Suprapubic skin (tissue), 4 donors: ENCODE data around the gene GKN2. TPM values are rescaled to one million over a fixed set of nuclear protein-coding genes. Genes with fewer than 3 reads are reported as not detected.
A peak's percentile ranks its signal among the peaks of the same experiment; 100 is the strongest.

ENCODE experiments used
- DNase-seq, 2 donors: peaks; one replicate each; pipeline ENCODE4 v3.0.0-alpha.2; 2019; ENCODE audit warnings: low spot score in 2 of 2
- H3K27ac ChIP-seq: fragments of 200-600 bp; sonication (generic); one replicate; pipeline ENCODE4 v1.5.1; 2019
- H3K27me3 ChIP-seq: fragments of 200-600 bp; sonication (generic); one replicate; pipeline ENCODE4 v1.5.1; 2019
- H3K36me3 ChIP-seq: fragments of 200-600 bp; sonication (generic); one replicate; pipeline ENCODE4 v1.5.1; 2019
- H3K4me1 ChIP-seq: fragments of 200-600 bp; sonication (generic); one replicate; pipeline ENCODE4 v1.5.1; 2019
- H3K4me3 ChIP-seq: fragments of 200-600 bp; sonication (generic); one replicate; pipeline ENCODE4 v1.5.1; 2019; ENCODE audit warnings: mild to moderate bottlenecking
- H3K9me3 ChIP-seq: fragments of 200-600 bp; sonication (generic); one replicate; pipeline ENCODE4 v1.5.1; 2019
- CTCF ChIP-seq, 2 donors: fragments of 200-600 bp in 1 of 2; fragments of 450-650 bp in 1 of 2; sonication (generic) in 1 of 2; IDR thresholded peaks; one replicate each; pipeline ENCODE4 v1.5.1; 2016 to 2019; ENCODE audit warnings: antibody characterized with exemption in 2 of 2, mild to moderate bottlenecking in 1 of 2, moderate library complexity in 1 of 2
- EP300 ChIP-seq: sonication (generic); formaldehyde crosslinking; IDR thresholded peaks from one replicate; pipeline ENCODE4 v1.6.1; 2017; ENCODE audit warnings: antibody characterized with exemption
- POLR2A ChIP-seq, 2 donors: fragments of 450-650 bp; IDR thresholded peaks; one replicate each; pipeline ENCODE4 v1.6.1; 2017; ENCODE audit warnings: antibody characterized with exemption in 2 of 2, mild to moderate bottlenecking in 2 of 2, moderate library complexity in 2 of 2
- POLR2AphosphoS5 ChIP-seq, 3 donors: sonication (generic); formaldehyde crosslinking; IDR thresholded peaks; one replicate each; pipeline ENCODE4 v1.6.1; 2017; ENCODE audit warnings: antibody characterized with exemption in 3 of 3
- WGBS: methylation state at CpG from one replicate; pipeline ENCODE4 v1.1.5; 2018; 5-methylcytosine and 5-hydroxymethylcytosine counted together
- total RNA-seq, 4 donors: library from RNA; depleted of rRNA; stranded (reverse); fragments of >200 nt; gene quantifications; one replicate each; pipeline ENCODE4 v1.1.0, GENCODE V29; 2016

The GKN2 gene
- total RNA-seq, 4 donors from 2014 or later: not detected

- H3K36me3 ChIP-seq: no peaks in the 10 kb centered on the region
- H3K4me3 ChIP-seq: no peak overlapping the region
- H3K9me3 ChIP-seq: no peaks in the 10 kb centered on the region
- H3K4me1 ChIP-seq: peaks cover 23% of the 10 kb centered on the region
- no peak for TF ChIP-seq CTCF (IDR thresholded peaks at IDR 0.05)
- no peak for TF ChIP-seq EP300
- no peak for TF ChIP-seq POLR2AphosphoS5 (IDR thresholded peaks at IDR 0.05)
- no peak for TF ChIP-seq POLR2A (IDR thresholded peaks at IDR 0.05)
- no peak overlapping the region for H3K27ac ChIP-seq
- 92% methylated on average over 3 of the region's 3 CpGs for WGBS
- no peaks in the 10 kb centered on the region for H3K27me3 ChIP-seq
- DNase-seq: no peak
Measured at GRCh38 chr2:68938938-68939337, 13.8 kb downstream of the GKN2 start.

DNA sequence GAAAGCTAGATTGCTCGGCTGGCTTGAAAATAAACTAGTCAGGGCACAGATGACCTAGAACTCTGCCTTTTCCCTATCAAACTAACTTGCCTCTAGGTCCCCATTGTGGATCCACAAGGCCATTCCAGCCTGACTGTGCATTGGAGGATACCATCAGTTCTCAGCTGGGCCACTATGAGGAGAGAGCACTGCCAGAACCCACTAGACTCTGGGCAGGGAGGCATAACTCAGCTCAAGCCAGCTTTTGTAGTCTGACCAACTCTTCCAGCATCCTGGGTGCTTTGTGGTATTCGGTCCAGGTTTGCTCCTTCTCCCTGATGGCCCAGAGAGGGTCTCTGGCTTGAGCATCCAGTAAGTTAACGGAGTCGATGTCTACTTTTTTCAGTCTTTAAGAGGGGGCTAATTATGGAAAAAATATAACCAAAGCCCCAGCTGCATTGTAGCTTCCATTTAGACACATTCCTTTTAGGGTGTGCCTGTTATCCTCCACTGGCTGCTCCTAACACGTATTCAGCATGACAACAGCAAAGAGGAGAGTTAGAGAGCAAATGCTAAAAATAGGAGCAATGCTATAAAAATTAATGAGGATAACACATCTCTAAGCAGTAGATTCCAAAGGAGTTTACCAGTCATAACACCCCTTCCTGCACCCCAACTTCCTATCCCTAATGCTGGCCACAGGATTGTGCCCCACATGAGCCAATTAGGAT lies 15.2 kb downstream of the GKN2 start:
- Histone ChIP-seq H3K36me3 (no peaks in the 10 kb centered on the region), H3K4me1 (peaks cover 20% of the 10 kb centered on the region), H3K9me3 (no peaks in the 10 kb centered on the region), H3K27me3 (no peaks in the 10 kb centered on the region), H3K4me3 (no peak overlapping the region), H3K27ac (peak overlapping the region; percentile 51)
- TF ChIP-seq EP300 (no peak), POLR2A (IDR thresholded peaks at IDR 0.05) (no peak), POLR2AphosphoS5 (IDR thresholded peaks at IDR 0.05) (no peak), CTCF (IDR thresholded peaks at IDR 0.05) (no peak)
- WGBS: 44% methylated on average over 5 of the region's 5 CpGs
- no peak for DNase-seq

GRCh38 chr2:68936889-68937288 lies 15.8 kb downstream of the GKN2 start:
- no peaks in the 10 kb centered on the region for H3K27me3 ChIP-seq
- peaks cover 20% of the 10 kb centered on the region for H3K4me1 ChIP-seq
- H3K27ac ChIP-seq: peak overlapping the region; percentile 51
- no peaks in the 10 kb centered on the region for H3K36me3 ChIP-seq
- TF ChIP-seq EP300 (no peak), CTCF (IDR thresholded peaks at IDR 0.05) (no peak), POLR2AphosphoS5 (IDR thresholded peaks at IDR 0.05) (no peak), POLR2A (IDR thresholded peaks at IDR 0.05) (no peak)
- 46% methylated on average over 1 of the region's 1 CpG for WGBS
- no peak overlapping the region for H3K4me3 ChIP-seq
- no peak for DNase-seq
- H3K9me3 ChIP-seq: no peaks in the 10 kb centered on the region

- no peak for DNase-seq
- TF ChIP-seq POLR2AphosphoS5 (IDR thresholded peaks at IDR 0.05): no peak
- TF ChIP-seq POLR2A (IDR thresholded peaks at IDR 0.05): no peak
- TF ChIP-seq CTCF (IDR thresholded peaks at IDR 0.05): no peak
- TF ChIP-seq EP300: no peak
- Histone ChIP-seq H3K36me3 (no peaks in the 10 kb centered on the region), H3K27ac (no peak overlapping the region), H3K9me3 (no peaks in the 10 kb centered on the region), H3K27me3 (no peaks in the 10 kb centered on the region), H3K4me3 (no peak overlapping the region), H3K4me1 (peaks cover 20% of the 10 kb centered on the region)
- WGBS: 28% methylated on average over 2 of the region's 2 CpGs
Measured at GRCh38 chr2:68936427-68936826, 16.3 kb downstream of the GKN2 start.

DNA sequence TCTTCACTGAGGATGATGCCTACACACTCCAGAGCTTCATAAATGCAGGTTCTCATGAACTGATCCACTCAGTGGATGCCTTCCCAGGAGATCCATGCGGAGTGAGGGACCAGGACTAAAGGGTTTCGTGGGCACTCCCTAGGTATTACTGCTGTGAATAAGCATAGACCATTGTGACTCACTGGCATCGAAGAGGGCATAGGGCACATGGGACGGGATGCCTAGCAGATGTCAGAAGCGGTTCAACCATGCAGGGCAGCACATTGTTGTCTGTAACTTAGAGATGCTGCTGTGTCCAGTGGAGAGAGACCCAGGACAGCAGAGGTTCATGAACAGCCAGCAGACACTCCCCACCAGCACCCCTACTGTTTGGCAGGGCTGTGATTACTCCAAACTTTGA lies 17.2 kb downstream of the GKN2 start:
- Histone ChIP-seq H3K36me3 (no peaks in the 10 kb centered on the region), H3K27me3 (no peaks in the 10 kb centered on the region), H3K4me3 (no peak overlapping the region), H3K4me1 (peaks cover 20% of the 10 kb centered on the region), H3K27ac (no peak overlapping the region), H3K9me3 (no peaks in the 10 kb centered on the region)
- no peak for DNase-seq
- TF ChIP-seq POLR2A (IDR thresholded peaks at IDR 0.05) (no peak), CTCF (IDR thresholded peaks at IDR 0.05) (no peak), POLR2AphosphoS5 (IDR thresholded peaks at IDR 0.05) (no peak), EP300 (no peak)
- 97% methylated on average over 4 of the region's 5 CpGs for WGBS
